ENCODE results near the gene TMEM184B.

- no peak for TF ChIP-seq POLR2A (IDR thresholded peaks at IDR 0.05)
- TF ChIP-seq, protein P1, sequence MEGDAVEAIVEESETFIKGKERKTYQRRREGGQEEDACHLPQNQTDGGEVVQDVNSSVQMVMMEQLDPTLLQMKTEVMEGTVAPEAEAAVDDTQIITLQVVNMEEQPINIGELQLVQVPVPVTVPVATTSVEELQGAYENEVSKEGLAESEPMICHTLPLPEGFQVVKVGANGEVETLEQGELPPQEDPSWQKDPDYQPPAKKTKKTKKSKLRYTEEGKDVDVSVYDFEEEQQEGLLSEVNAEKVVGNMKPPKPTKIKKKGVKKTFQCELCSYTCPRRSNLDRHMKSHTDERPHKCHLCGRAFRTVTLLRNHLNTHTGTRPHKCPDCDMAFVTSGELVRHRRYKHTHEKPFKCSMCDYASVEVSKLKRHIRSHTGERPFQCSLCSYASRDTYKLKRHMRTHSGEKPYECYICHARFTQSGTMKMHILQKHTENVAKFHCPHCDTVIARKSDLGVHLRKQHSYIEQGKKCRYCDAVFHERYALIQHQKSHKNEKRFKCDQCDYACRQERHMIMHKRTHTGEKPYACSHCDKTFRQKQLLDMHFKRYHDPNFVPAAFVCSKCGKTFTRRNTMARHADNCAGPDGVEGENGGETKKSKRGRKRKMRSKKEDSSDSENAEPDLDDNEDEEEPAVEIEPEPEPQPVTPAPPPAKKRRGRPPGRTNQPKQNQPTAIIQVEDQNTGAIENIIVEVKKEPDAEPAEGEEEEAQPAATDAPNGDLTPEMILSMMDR (IDR thresholded peaks at IDR 0.05): no peak
These were observed 15.1 kb downstream of the TMEM184B start for GRCh38 chr22:38257650-38258250.
